Measurements from ENCODE around the gene AGAP1. TPM values are rescaled to one million over a fixed set of nuclear protein-coding genes. Genes with fewer than 3 reads are reported as not detected.

AGAP1 gene
- total RNA-seq, 1 donor from 2014 or later: 17.5 TPM

GRCh38 chr2:235500761-235501672 is 7.2 kb downstream of the AGAP1 start:
- H3K4me3 ChIP-seq (ENCODE audit: low read depth, low read length): peak overlapping the region; percentile 37
- TF ChIP-seq, protein P1, sequence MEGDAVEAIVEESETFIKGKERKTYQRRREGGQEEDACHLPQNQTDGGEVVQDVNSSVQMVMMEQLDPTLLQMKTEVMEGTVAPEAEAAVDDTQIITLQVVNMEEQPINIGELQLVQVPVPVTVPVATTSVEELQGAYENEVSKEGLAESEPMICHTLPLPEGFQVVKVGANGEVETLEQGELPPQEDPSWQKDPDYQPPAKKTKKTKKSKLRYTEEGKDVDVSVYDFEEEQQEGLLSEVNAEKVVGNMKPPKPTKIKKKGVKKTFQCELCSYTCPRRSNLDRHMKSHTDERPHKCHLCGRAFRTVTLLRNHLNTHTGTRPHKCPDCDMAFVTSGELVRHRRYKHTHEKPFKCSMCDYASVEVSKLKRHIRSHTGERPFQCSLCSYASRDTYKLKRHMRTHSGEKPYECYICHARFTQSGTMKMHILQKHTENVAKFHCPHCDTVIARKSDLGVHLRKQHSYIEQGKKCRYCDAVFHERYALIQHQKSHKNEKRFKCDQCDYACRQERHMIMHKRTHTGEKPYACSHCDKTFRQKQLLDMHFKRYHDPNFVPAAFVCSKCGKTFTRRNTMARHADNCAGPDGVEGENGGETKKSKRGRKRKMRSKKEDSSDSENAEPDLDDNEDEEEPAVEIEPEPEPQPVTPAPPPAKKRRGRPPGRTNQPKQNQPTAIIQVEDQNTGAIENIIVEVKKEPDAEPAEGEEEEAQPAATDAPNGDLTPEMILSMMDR (conservative IDR thresholded peaks at IDR 0.05; ENCODE audit: low read depth, low read length): no peak
- DNase-seq (ENCODE audit: low read depth): no peak

- H3K4me3 ChIP-seq (ENCODE audit: low read depth, low read length): peak overlapping the region; percentile 37
- no peak for DNase-seq (ENCODE audit: low read depth)
- TF ChIP-seq, protein P1 (conservative IDR thresholded peaks at IDR 0.05; ENCODE audit: low read depth, low read length): no peak
These were observed 7.8 kb downstream of the AGAP1 start for GRCh38 chr2:235501673-235502031.

- TF ChIP-seq, protein P1 (conservative IDR thresholded peaks at IDR 0.05; ENCODE audit: low read depth, low read length): no peak
- H3K4me3 ChIP-seq (ENCODE audit: low read depth, low read length): no peak overlapping the region
- DNase-seq (ENCODE audit: low read depth): no peak
These were observed 8.5 kb downstream of the AGAP1 start for GRCh38 chr2:235502336-235502735.

- DNase-seq (ENCODE audit: low read depth): no peak
- no peak overlapping the region for H3K4me3 ChIP-seq (ENCODE audit: low read depth, low read length)
- TF ChIP-seq, protein P1 (conservative IDR thresholded peaks at IDR 0.05; ENCODE audit: low read depth, low read length): no peak
These were observed 10.8 kb downstream of the AGAP1 start for GRCh38 chr2:235504441-235505180.

DNA sequence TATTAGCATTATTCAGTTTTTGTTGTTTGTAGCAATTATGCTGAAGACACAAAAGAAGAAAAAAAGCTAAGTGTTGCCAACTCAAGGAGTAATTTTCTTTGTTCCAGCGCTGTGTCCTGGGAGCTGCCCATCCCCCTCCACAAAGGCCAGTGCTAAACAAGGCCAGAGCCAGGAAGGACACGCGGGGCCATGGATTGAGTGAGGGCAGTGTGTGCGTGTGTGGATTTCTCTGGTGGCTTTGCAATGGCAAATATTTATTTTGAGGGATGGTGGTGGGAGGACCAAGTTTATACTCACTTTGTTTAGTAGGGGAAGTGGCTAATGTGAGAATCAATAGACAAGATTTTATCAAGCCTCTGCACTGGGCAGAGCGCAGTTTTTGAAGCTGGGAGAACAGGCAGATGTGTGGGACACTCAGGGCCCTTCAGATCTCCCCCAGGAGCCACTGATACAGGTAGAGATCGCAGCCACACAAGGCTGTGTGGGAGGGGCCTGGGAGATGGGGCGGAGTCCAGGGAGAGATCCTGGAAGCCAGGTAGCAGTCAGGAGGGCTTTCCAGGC is 11.4 kb downstream of the AGAP1 start:
- DNase-seq (ENCODE audit: low read depth): no peak
- TF ChIP-seq, protein P1 (conservative IDR thresholded peaks at IDR 0.05; ENCODE audit: low read depth, low read length): no peak
- no peak overlapping the region for H3K4me3 ChIP-seq (ENCODE audit: low read depth, low read length)

DNA sequence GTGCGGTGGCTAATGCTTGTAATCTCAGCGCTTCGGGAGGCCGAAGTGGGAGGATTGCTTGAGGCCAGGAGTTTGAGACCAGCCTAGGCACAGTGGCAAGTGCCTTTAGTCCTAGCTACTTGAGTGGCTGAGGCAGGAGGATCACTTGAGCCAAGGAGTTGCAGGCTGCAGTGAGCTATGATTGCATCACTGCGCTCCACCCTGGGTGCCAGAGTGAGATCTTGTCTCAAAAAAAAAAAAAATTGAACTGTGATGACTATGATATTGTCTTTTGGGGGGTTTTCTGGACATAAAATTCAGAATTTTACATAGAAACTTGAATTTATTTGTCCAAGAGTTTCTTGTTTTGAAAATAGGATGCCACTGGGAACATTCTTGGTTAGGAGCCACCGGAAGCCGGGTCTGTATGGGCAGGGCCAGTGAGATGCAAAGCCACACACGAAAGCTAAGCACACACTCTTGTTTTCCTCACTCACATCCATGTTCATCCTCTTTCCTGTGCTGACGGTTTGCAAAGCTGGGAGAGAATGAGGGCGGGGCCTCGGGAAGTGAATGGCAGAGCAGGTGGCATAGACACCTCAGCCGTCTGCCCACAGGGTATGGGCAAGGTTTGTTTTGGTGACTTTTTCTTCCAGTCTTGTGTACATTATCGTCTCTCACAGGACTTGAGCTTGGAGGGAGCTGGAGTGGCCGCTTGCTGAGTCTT is 12.6 kb downstream of the AGAP1 start:
- TF ChIP-seq, protein P1 (conservative IDR thresholded peaks at IDR 0.05; ENCODE audit: low read depth, low read length): no peak

More for the DNA sequence above, 12.6 kb downstream of the AGAP1 start:
- DNase-seq (ENCODE audit: low read depth): no peak
- H3K4me3 ChIP-seq (ENCODE audit: low read depth, low read length): no peak overlapping the region

Measured in epithelial cell of proximal tubule (primary cell).